Neural progenitor cell (in vitro differentiated cells): ENCODE measurements around the gene TMEM87A.

ENCODE experiments used
- EZH2phosphoT487 ChIP-seq: fragments of 200-600 bp; sonication (generic); IDR thresholded peaks from 2 replicates; pipeline ENCODE4 v1.6.1; 2017; ENCODE audit warnings: antibody characterized with exemption
- TF ChIP-seq, protein P1 (sequence below): fragments of 200-600 bp; sonication (generic); IDR thresholded peaks from 2 replicates; pipeline ENCODE4 v1.5.1; 2017; ENCODE audit warnings: antibody characterized with exemption, mild to moderate bottlenecking

DNA sequence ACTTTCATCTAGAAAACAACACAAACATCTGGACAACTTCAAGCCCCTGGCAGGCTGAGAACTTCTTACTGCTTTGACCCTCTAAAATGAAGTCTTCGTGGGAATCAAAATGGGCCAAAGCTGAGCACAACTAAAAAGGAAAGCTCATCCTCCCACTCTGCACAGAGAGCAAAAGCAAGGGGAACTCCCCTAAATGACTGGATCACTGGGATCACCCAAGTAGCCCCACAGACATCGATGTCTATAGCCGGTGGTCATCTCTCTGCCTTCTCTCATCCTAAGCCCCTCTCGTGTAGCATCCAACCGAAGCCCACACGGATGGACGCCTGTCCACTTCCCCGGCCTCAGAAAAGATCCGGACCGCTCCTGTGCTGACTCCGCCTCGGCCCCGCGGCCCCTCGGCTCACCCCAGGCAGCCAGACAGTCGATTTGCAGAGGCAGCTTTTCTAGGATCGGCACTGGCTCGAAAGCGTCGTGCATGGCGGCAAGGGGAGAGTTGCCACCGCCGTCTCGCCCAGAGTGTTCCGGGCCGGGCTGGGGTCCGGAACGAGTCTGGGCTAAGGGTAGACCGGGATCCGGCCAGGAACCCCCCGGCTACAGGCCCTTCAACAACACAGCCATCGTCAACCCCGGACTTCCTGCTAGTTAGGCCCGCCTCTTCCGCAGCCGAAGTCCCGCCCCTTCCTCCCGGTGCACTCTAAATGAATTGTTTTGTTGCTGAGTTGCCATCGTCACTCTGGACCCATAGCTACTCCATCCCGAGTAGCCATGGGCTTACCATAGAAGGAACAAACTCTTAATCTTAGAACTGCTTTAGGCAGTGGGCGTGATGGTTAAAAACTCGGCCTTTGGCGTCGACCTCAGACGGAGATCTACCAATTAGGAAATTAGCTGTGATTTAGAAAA is 65.3 kb downstream of the TMEM87A start, which contains the start of gene VPS39:
- TF ChIP-seq, protein P1, sequence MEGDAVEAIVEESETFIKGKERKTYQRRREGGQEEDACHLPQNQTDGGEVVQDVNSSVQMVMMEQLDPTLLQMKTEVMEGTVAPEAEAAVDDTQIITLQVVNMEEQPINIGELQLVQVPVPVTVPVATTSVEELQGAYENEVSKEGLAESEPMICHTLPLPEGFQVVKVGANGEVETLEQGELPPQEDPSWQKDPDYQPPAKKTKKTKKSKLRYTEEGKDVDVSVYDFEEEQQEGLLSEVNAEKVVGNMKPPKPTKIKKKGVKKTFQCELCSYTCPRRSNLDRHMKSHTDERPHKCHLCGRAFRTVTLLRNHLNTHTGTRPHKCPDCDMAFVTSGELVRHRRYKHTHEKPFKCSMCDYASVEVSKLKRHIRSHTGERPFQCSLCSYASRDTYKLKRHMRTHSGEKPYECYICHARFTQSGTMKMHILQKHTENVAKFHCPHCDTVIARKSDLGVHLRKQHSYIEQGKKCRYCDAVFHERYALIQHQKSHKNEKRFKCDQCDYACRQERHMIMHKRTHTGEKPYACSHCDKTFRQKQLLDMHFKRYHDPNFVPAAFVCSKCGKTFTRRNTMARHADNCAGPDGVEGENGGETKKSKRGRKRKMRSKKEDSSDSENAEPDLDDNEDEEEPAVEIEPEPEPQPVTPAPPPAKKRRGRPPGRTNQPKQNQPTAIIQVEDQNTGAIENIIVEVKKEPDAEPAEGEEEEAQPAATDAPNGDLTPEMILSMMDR: no peak
- TF ChIP-seq EZH2phosphoT487: no peak
